A549 (cell line): ENCODE measurements around the gene CASP8.

Source experiments
- CHD4 ChIP-seq: fragments of 200-600 bp; sonication (generic); IDR thresholded peaks from 2 replicates; pipeline ENCODE4 v1.6.1; 2016; ENCODE audit warnings: antibody characterized with exemption, mild to moderate bottlenecking, borderline replicate concordance
- POLR2A ChIP-seq: IDR thresholded peaks from 2 replicates; pipeline ENCODE4 v1.6.1; 2012; ENCODE audit warnings: mild to moderate bottlenecking, low read length
- TP53 ChIP-seq: fragments of 250-450 bp; sonication (Bioruptor Pico); IDR thresholded peaks from 2 replicates; pipeline ENCODE4 v1.5.0; 2021; ENCODE audit warnings: mild to moderate bottlenecking, moderate library complexity
- TF ChIP-seq, protein P1 (sequence below): fragments of >200 bp; sonication (Bioruptor Twin); formaldehyde crosslinking; IDR thresholded peaks from 3 replicates; pipeline ENCODE4 v1.5.1; 2016
- TF ChIP-seq, protein P2 (sequence below): fragments of 150-350 bp; IDR thresholded peaks from 2 replicates; pipeline ENCODE4 v1.6.1; 2014; ENCODE audit warnings: low read depth, mild to moderate bottlenecking, low read length

DNA sequence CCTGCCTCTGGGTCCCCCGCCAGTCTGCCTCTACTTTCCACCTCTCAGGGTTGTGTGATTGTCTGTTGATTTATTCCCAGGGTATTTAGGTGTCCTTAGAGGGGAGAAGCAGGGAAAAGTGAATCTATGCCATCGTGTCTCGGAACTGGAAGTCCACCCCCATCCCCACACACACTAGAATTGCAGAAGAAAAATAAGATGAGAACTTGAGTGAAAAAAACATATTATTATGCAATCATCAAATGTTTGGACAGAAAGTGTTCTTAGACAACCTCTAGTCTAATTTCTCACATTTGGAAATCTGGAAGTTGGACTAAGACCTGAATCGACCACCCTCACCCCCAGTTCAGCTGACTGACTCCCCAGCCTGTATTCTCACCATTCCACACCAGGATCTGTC is 14.1 kb upstream of the CASP8 start:
- TF ChIP-seq POLR2A (no peak), CHD4 (no peak), TP53 (CRISPR knock-in tag) (no peak)
- TF ChIP-seq, protein P1, sequence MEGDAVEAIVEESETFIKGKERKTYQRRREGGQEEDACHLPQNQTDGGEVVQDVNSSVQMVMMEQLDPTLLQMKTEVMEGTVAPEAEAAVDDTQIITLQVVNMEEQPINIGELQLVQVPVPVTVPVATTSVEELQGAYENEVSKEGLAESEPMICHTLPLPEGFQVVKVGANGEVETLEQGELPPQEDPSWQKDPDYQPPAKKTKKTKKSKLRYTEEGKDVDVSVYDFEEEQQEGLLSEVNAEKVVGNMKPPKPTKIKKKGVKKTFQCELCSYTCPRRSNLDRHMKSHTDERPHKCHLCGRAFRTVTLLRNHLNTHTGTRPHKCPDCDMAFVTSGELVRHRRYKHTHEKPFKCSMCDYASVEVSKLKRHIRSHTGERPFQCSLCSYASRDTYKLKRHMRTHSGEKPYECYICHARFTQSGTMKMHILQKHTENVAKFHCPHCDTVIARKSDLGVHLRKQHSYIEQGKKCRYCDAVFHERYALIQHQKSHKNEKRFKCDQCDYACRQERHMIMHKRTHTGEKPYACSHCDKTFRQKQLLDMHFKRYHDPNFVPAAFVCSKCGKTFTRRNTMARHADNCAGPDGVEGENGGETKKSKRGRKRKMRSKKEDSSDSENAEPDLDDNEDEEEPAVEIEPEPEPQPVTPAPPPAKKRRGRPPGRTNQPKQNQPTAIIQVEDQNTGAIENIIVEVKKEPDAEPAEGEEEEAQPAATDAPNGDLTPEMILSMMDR, result no peak
- TF ChIP-seq, protein P2, sequence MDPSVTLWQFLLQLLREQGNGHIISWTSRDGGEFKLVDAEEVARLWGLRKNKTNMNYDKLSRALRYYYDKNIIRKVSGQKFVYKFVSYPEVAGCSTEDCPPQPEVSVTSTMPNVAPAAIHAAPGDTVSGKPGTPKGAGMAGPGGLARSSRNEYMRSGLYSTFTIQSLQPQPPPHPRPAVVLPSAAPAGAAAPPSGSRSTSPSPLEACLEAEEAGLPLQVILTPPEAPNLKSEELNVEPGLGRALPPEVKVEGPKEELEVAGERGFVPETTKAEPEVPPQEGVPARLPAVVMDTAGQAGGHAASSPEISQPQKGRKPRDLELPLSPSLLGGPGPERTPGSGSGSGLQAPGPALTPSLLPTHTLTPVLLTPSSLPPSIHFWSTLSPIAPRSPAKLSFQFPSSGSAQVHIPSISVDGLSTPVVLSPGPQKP, result no peak
